ENCODE measurements around the gene KDELR3.
A peak's percentile ranks its signal among the peaks of the same experiment; 100 is the strongest.

The KDELR3 gene

DNA sequence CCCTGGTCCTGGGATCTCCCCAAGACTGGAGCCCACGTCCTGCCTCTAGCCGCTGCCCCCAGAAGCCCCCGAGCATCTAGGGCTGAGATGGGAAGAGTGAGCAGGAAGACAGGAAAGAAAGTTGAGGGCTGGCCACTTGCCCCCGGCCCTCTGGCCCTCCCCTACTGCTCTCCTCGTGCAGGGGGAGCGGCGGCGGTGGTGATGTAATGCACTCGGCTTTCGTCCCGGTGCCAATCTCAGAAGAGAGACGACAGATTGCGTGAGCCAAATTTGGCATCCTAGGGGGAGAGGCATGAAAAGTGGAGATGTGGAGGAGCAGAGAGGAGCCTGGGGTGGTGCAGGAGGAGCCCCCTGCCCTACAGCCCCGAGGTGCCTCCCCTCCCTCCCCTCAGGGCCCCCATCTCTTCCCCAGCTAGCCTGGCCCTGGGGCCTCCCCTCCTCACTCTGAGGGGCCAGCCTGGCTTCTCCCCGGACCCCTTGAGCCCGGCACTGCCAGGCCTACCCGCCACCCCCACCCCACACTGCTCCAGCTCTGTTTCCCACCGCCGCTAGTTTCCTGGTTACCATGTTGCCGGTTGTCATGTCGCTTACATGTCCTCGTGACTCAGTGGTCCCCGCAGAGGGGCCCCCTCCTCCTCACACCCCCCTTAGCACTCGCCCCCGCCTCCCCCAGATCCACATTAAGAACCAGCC lies 15.4 kb upstream of the KDELR3 start:
- H3K27ac ChIP-seq (ENCODE audit: low read length) = no peak overlapping the region
- H3K9ac ChIP-seq (ENCODE audit: low read depth, low read length) = no peak overlapping the region
- no peaks in the 10 kb centered on the region; the same call in 1 of the 2 replicates for H3K4me1 ChIP-seq (ENCODE audit: insufficient read depth, low read length)
- no peak overlapping the region for H3K4me3 ChIP-seq (ENCODE audit: low read length)
- no peaks in the 10 kb centered on the region for H3K9me3 ChIP-seq (ENCODE audit: insufficient read depth, low read depth, low read length)
- no peaks in the 10 kb centered on the region for H3K36me3 ChIP-seq (ENCODE audit: insufficient read depth, low read depth, low read length)
- H3K27me3 ChIP-seq (ENCODE audit: insufficient read depth, low read length) = peaks cover 69% of the 10 kb centered on the region

DNA sequence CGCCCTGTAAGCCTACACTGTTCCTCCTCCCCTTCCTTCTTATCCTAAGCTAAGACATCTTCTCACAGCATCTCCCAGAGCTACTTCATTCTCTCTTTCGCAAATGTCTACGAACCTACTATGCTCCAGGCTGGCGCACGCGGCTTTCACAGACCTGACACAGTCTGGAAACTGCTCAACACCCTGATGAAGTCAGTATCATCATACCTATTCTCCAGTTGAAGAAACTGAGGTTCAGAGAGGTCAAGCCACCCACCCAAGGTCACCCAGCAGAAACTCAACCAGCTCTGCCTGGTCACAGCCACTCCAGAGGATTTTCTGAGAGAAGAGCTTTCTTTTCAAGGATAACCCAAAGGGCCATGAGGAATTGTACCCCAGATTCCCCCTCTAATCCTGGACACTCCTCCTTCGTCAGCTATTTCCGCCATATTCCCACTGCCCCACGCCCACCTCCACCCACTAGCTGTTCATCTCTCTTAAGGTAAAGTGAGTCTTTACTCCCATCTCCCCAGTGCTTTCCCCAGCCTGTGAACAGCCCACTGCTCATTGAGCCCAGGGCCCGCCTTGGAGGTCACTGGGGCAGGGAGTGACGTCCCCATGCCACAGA lies 14.7 kb upstream of the KDELR3 start:
- no peak overlapping the region for H3K27ac ChIP-seq (ENCODE audit: low read length)
- no peaks in the 10 kb centered on the region for H3K9me3 ChIP-seq (ENCODE audit: insufficient read depth, low read depth, low read length)
- H3K9ac ChIP-seq (ENCODE audit: low read depth, low read length) = no peak overlapping the region
- H3K4me1 ChIP-seq (ENCODE audit: insufficient read depth, low read length) = no peaks in the 10 kb centered on the region; the same call in 1 of the 2 replicates
- H3K36me3 ChIP-seq (ENCODE audit: insufficient read depth, low read depth, low read length) = no peaks in the 10 kb centered on the region
- no peak overlapping the region for H3K4me3 ChIP-seq (ENCODE audit: low read length)
- H3K27me3 ChIP-seq (ENCODE audit: insufficient read depth, low read length) = peaks cover 74% of the 10 kb centered on the region

DNA sequence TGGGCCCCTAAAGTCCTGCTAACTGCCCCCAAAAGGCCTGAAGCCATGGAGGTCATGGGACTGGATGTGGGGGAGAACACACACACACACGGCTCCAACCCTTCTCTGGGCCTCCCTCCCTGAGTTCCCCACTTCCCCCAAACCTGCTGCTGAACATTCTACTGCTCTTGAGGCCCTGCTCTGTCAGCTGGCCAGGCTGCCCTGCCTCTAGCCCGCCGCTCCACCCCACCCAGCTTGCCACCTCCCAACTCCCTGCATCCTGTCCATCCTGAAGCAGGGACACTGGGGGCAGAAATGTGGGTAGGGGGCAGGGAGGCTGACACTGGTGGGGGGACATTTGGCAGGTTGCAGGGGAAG lies 13.9 kb upstream of the KDELR3 start:
- Histone ChIP-seq H3K27me3 (ENCODE audit: insufficient read depth, low read length) (peaks cover 82% of the 10 kb centered on the region), H3K36me3 (ENCODE audit: insufficient read depth, low read depth, low read length) (no peaks in the 10 kb centered on the region), H3K27ac (ENCODE audit: low read length) (no peak overlapping the region), H3K9me3 (ENCODE audit: insufficient read depth, low read depth, low read length) (no peaks in the 10 kb centered on the region), H3K4me3 (ENCODE audit: low read length) (no peak overlapping the region; the same call in 1 of the 2 replicates), H3K4me1 (ENCODE audit: insufficient read depth, low read length) (no peaks in the 10 kb centered on the region; the same call in 1 of the 2 replicates), H3K9ac (ENCODE audit: low read depth, low read length) (no peak overlapping the region)

DNA sequence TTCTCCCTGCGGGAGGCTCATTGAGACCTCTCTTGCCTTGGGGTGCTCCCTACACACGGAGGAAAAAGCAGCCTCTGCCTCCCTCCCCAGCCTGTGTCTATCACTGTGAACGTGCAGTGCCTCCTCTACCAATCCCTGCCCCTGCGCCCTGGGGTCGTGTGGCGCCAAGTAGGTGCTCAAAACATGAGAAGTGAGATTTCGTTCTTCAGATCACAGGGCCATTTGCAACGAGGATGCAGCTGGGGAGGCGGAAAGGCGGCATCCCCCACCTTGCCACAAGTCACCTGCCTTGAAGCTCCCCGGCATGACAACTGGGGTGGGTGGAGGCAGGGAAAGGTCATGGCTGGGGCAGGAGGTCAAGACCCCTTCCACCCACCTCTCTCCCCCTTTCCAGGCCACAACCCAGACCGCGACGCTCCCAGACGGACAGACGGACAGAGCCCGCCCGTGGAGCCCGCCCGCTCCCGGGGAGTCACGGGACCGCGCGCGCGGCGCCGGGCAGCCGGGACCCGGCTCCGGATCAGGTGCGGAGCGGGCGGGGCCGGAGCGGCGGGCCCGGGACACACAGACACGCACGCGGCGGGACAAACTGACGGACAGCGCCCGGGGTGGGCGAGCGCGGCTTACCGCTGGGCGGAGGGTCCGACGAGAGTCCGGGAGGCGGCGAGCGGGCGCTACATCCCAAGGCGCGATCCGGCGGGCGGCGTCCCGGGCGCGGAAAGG lies 13.4 kb upstream of the KDELR3 start:
- H3K27ac ChIP-seq (ENCODE audit: low read length) = no peak overlapping the region
- H3K36me3 ChIP-seq (ENCODE audit: insufficient read depth, low read depth, low read length) = no peaks in the 10 kb centered on the region
- no peaks in the 10 kb centered on the region for H3K9me3 ChIP-seq (ENCODE audit: insufficient read depth, low read depth, low read length)
- H3K9ac ChIP-seq (ENCODE audit: low read depth, low read length) = no peak overlapping the region
- H3K4me1 ChIP-seq (ENCODE audit: insufficient read depth, low read length) = no peaks in the 10 kb centered on the region; the same call in 1 of the 2 replicates
- peak overlapping the region; percentile 40; the same call in 1 of the 2 replicates for H3K4me3 ChIP-seq (ENCODE audit: low read length)
- H3K27me3 ChIP-seq (ENCODE audit: insufficient read depth, low read length) = peaks cover 87% of the 10 kb centered on the region

DNA sequence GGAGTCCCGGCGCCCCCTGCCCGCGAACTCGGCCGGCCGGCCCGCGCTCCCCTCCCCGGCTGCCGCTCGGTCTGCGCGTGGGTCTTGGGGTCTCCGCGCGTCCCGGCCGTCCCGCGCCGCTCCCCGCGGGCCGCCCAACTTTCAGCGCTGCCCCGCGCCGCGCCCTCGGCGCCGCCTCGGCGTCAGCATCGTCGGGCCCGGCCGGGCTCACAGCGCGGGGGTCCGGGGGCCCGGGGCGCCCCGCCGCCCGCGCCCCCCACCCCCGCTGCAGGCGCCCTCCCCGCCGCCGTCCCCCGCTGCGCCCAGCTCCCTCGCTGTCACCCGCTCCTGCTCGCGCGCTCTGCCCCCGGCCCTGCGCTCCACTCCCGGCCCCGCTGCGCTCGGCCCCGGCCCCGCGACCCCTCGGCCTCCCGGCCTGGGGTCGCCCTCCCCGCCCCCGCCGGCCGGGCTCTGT lies 12.8 kb upstream of the KDELR3 start, which contains the start of gene KCNJ4:
Gene KCNJ4, minus strand, starts transcription at position 124 of the 454 bp plus-strand sequence. CDS start 27,067 bp downstream, outside the sequence.
- no peak within 1 kb of the TSS for H3K27ac ChIP-seq (ENCODE audit: low read length)
- H3K36me3 ChIP-seq (ENCODE audit: insufficient read depth, low read depth, low read length) = no peaks in the 10 kb centered on the region
- no peaks in the 10 kb centered on the region for H3K9me3 ChIP-seq (ENCODE audit: insufficient read depth, low read depth, low read length)
- no peaks in the 10 kb centered on the region; the same call in 1 of the 2 replicates for H3K4me1 ChIP-seq (ENCODE audit: insufficient read depth, low read length)
- peak within 1 kb of the TSS; percentile 60; the same call in 1 of the 2 replicates for H3K4me3 ChIP-seq (ENCODE audit: low read length)
- peaks cover 91% of the 10 kb centered on the region for H3K27me3 ChIP-seq (ENCODE audit: insufficient read depth, low read length)
- no peak within 1 kb of the TSS for H3K9ac ChIP-seq (ENCODE audit: low read depth, low read length)

DNA sequence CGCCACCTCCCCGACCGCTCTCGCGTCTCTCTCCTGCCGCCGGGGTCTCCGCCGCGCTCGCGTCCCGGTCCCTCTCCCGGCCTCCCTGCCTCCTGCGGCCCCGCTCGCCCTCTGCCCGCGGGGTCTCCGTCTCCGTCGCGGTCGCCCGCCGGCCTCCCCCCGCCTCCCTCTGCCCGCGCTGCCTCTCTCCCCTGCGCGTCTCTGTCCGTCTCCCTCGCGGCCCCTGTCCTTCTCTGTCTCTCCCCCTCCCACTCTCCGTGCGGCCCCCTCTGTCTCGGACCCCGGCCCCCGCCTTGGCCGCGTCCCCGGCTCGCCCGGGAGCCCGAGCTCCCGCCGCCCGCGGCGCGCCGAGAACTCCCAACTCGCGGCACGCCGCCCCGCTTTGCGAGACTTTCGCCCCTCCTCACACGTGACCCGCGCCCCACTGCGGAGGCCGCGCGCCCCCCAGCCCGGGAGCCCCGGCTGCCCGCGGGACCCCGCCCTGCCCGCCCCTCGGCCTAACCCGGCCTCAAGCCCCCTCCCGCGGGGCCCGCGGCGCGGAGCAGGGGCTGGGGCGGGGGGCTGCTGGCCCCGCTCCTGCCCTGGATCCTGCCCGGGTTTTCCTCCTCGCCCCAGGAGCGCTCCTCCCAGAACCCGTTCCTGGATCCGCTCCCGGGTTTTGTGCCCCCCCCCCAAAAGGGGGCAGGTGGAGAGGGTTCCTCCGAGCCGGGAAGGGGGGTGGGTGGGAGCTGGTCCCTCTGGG lies 12.2 kb upstream of the KDELR3 start:
- Histone ChIP-seq H3K9ac (ENCODE audit: low read depth, low read length) (no peak overlapping the region), H3K36me3 (ENCODE audit: insufficient read depth, low read depth, low read length) (no peaks in the 10 kb centered on the region), H3K4me3 (ENCODE audit: low read length) (peak overlapping the region; percentile 60), H3K27me3 (ENCODE audit: insufficient read depth, low read length) (peaks cover 91% of the 10 kb centered on the region), H3K9me3 (ENCODE audit: insufficient read depth, low read depth, low read length) (no peaks in the 10 kb centered on the region), H3K4me1 (ENCODE audit: insufficient read depth, low read length) (no peaks in the 10 kb centered on the region; the same call in 1 of the 2 replicates), H3K27ac (ENCODE audit: low read length) (no peak overlapping the region)

DNA sequence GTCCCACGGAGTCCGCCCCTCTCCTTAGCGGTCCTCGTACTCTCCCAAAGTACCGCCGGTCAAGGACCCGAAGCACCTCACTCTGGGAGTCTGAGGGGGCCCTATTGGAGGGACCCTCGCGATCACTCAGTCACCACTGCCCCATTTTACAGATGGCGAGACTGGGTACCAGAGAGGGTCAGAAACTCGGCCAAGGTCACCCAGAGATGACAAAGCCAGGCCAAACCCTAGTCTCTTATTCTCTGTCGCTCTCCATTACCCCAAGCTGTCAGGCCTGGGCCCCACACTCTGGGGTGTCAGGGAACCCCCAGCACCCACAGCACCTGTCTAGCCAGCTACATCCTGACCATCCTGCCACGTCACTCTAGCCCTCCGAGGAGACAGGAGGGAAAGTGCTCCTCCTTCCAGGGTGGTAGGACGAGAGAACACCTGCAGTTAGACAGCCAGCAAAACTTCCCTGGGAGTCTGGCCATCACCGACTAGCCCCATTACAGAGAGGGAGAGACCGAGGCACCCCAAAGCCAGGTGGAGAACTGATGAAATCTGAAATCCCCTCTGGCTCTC lies 11.5 kb upstream of the KDELR3 start:
- peaks cover 3% of the 10 kb centered on the region; the same call in 1 of the 2 replicates for H3K4me1 ChIP-seq (ENCODE audit: insufficient read depth, low read length)
- no peaks in the 10 kb centered on the region for H3K36me3 ChIP-seq (ENCODE audit: insufficient read depth, low read depth, low read length)
- H3K27ac ChIP-seq (ENCODE audit: low read length) = no peak overlapping the region
- peaks cover 91% of the 10 kb centered on the region for H3K27me3 ChIP-seq (ENCODE audit: insufficient read depth, low read length)
- no peaks in the 10 kb centered on the region for H3K9me3 ChIP-seq (ENCODE audit: insufficient read depth, low read depth, low read length)
- no peak overlapping the region for H3K9ac ChIP-seq (ENCODE audit: low read depth, low read length)
- peak overlapping the region; percentile 58 for H3K4me3 ChIP-seq (ENCODE audit: low read length)

DNA sequence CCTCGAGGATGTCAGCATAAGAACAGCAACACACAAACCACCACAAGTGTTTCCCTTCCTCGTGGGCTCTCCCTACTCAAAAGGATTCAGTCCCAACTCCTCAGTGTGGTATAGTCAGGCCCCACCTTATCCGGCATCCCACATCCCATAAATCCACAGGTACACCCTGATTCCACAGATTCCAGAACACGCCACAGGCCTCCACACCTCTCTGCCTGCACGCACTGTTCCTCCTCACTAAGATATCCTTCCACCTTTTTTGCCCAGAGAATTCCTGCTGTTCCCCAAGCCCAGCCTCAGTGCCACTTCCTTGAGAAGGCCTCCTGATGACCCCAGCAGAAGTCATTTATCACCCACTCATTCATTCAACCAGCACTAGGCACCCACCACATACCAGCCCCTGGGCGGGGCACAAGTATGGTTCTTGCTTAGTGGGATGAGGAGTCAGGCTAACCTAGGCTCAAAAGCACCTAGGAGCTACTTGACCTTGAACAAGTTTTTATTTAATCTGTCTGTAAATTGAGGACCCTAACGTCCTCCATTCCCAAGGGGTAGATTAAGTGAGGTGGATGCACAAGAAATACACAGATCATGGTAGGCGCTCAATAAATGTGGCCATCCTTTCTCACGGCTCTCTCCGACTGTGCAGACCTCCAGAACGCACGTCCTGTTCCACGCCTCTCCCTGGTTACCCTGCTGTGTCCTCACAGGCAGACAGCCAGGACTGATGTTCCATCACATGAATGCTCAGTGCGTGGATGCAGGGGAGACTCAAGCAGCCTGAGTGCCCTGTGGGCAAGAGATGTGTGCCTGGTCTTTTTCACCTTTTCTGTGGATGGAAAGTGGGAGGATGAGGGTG lies 10.8 kb upstream of the KDELR3 start:
- Histone ChIP-seq H3K4me3 (ENCODE audit: low read length) (no peak overlapping the region), H3K27ac (ENCODE audit: low read length) (no peak overlapping the region), H3K9me3 (ENCODE audit: insufficient read depth, low read depth, low read length) (no peaks in the 10 kb centered on the region), H3K27me3 (ENCODE audit: insufficient read depth, low read length) (peaks cover 91% of the 10 kb centered on the region), H3K4me1 (ENCODE audit: insufficient read depth, low read length) (peaks cover 3% of the 10 kb centered on the region; the same call in 1 of the 2 replicates), H3K36me3 (ENCODE audit: insufficient read depth, low read depth, low read length) (no peaks in the 10 kb centered on the region), H3K9ac (ENCODE audit: low read depth, low read length) (no peak overlapping the region)

DNA sequence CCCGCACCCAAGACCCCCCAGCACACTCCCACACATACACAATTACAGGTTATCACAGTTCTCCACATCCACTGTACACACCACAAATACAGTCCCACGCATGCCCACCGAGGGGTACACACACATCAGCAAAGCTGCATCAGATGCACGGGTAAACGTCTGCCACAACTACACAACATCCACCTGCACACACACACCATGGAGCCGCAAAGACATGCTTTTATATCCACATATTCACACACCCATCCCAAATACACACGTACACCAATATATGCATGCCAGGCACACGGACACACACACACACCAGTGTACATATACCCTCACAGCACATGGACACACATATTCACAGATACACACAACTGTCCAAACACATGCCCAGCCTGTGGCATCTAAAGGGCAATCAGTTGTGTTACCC lies 7.5 kb upstream of the KDELR3 start:
- no peak overlapping the region for H3K27ac ChIP-seq (ENCODE audit: low read length)
- no peak overlapping the region for H3K4me3 ChIP-seq (ENCODE audit: low read length)
- H3K4me1 ChIP-seq (ENCODE audit: insufficient read depth, low read length) = peaks cover 8% of the 10 kb centered on the region; the same call in 1 of the 2 replicates
- no peak overlapping the region for H3K9ac ChIP-seq (ENCODE audit: low read depth, low read length)
- H3K9me3 ChIP-seq (ENCODE audit: insufficient read depth, low read depth, low read length) = no peaks in the 10 kb centered on the region
- no peaks in the 10 kb centered on the region for H3K36me3 ChIP-seq (ENCODE audit: insufficient read depth, low read depth, low read length)
- H3K27me3 ChIP-seq (ENCODE audit: insufficient read depth, low read length) = peaks cover 85% of the 10 kb centered on the region

DNA sequence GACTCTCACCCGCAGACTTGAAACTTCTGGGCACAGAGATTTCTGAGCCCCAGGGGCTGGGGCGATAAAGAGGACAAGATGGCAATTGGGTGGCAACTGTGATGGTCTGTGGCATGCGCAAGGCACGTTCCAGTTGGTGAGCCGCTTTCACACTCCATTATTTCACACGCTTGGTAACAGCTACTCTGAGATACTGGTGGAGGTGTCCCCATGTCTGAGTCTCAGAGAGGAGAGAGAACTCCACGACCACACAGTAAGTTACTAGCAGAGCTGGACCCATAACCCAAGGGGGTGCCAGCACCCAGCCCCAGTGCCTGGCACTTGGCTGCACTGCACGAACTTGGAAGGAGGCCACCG lies 6.9 kb upstream of the KDELR3 start:
- Histone ChIP-seq H3K9me3 (ENCODE audit: insufficient read depth, low read depth, low read length) (no peaks in the 10 kb centered on the region), H3K4me1 (ENCODE audit: insufficient read depth, low read length) (peaks cover 8% of the 10 kb centered on the region; the same call in 1 of the 2 replicates), H3K4me3 (ENCODE audit: low read length) (peak overlapping the region; percentile 42; the same call in 1 of the 2 replicates), H3K9ac (ENCODE audit: low read depth, low read length) (no peak overlapping the region), H3K27me3 (ENCODE audit: insufficient read depth, low read length) (peaks cover 88% of the 10 kb centered on the region), H3K36me3 (ENCODE audit: insufficient read depth, low read depth, low read length) (no peaks in the 10 kb centered on the region), H3K27ac (ENCODE audit: low read length) (no peak overlapping the region)

Data from iPS-20b (cell line).